Measurements from ENCODE around the gene ZFP82.

GRCh38 chr19:36417752-36418286, 625 bp downstream of the ZFP82 start:
- TF ChIP-seq CTCF (IDR thresholded peaks at IDR 0.05; ENCODE audit: poor library complexity) (no peak), EZH2phosphoT487 (IDR thresholded peaks at IDR 0.05; ENCODE audit: low read depth, severe bottlenecking, unreplicated experiment) (no peak)
